GM23338 (cell line): ENCODE results near the gene RAB9B.
A peak's percentile ranks its signal among the peaks of the same experiment; 100 is the strongest.

Source experiments
- CTCF ChIP-seq, 2 experiments: fragments of 200-600 bp in 1 of 2; sonication (generic) in 1 of 2; conservative IDR thresholded peaks; 2 replicates each; pipeline versions ENCODE4 v1.5.1 to v1.6.1; 2016 to 2017; ENCODE audit warnings: antibody characterized with exemption in 2 of 2, low read depth in 2 of 2, mild to moderate bottlenecking in 2 of 2, moderate library complexity in 1 of 2
- ETS1 ChIP-seq: IDR thresholded peaks from 2 replicates; pipeline ENCODE4 v1.6.1; 2016; ENCODE audit warnings: antibody characterized with exemption
- STAT1 ChIP-seq: IDR thresholded peaks from one replicate; pipeline ENCODE4 v1.6.1; 2016; ENCODE audit warnings: antibody characterized with exemption; ENCODE audit not compliant: unreplicated experiment

- TF ChIP-seq CTCF (conservative IDR thresholded peaks at IDR 0.05; ENCODE audit: low read depth in 2 of 2) (peak; percentile 37 to 41), ETS1 (no peak), STAT1 (no peak)
Observed at GRCh38 chrX:103774070-103774642, 57.9 kb downstream of the RAB9B start.
